ENCODE measurements around the gene DLG2.
"Not testable (repeated sequence)": the region's sequence is repeated elsewhere in the genome, so short reads cannot be mapped to it uniquely, and the experiment has no call there.

Gene DLG2

DNA sequence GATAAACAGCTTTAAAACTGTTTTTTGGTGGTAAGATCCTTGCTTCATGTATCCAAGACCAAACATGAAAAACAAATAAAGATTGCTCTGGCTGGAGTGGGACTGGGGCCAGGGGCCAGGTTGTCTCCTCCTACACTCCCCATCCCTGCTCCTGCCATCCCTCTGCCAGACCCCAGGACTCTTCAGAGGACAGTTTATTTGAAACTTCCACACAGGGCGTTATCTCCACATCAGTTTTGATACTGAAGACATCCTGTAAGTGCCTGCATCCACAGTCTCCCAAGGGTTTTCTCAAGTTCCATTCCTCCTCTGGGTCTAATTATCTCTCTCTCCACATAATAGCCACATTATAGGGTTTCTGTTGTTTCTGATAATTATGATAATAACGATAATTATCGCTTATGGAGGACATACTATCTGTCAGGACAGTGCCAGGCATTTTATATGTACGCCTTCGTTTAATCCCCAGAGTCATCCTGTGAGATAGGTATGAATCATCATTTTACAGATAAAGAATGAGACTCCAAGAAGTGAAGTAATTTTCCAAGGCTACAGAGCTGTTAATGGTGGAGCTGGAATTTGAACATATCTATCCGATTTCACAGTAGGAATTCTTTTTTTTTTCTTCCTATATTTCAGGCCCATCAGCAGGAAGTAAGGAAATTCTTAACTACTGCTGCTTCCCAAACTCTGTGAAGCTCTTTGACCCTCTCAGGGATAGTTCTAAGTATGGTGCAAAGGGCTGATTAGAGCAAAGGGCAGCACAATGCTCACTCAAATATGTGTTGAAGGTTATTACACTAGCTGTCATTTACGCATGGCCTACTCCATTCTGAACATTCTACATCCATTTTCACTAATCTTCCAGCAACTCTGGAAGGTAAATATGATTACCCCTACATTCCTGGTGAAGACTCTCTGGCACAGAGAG lies 1852.9 kb downstream of the DLG2 start:
- no peak for DNase-seq (ENCODE audit: low spot score)

DNA sequence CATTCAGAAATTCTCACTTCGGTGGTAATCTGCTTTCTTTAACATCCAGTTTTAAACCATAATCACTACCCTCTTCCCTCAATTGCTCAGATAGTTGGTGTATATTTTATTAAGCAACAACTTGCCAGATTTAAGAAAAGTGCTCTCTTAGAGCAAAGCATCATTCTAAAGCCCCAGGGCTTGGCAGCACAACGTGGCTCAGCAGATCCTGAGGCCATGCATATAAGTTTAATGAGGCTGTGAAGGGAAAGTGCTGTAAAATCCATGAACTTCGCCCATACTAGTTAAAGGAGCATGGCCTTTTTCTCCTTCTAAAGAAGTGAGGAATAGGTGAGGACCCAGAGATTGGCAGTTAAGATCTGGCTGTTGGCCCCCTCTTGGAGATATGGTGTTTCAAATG lies 1858.7 kb downstream of the DLG2 start:
- DNase-seq (ENCODE audit: low spot score), result no peak

DNA sequence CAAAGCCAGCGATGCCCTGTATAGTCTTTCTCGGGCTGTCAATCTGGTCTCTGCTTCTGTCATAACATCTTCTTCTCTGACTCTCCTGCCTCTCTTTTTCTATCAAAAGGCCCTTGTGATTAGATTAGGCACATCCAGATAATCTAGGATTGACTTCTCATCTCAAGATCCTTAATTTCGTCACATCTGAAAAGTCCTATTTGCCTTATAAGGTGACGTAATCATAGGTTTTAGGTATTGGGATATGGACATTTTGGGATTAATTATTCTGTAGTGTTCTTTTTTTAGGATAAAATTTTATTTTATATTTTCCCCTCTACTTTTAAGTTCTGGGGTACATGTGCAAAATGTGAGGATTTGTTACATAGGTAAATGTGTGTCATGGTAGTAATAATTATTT lies 1860.2 kb downstream of the DLG2 start:
- no peak for DNase-seq (ENCODE audit: low spot score)

DNA sequence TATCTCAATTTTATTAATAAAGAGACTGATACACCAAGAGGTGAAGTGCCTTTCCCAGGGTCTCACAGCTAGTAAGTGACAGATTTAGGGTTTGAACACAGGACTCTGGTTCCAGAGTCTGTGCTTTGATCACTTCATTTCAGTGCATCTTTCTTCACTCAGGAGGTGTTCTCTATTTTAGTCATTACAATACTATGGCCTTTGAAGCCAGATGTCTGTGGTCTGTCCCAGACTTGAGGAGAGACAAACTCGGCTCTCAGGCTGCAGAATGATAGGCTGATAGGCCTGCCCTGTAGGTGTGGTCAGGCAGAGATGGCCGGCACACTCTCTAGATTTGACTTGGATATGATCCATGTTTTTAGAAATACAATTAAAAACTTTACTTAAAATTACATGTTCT lies 1862.5 kb downstream of the DLG2 start:
- DNase-seq (ENCODE audit: low spot score), result no peak

GRCh38 chr11:83760932-83761331 lies 1866.2 kb downstream of the DLG2 start:
- DNase-seq (ENCODE audit: low spot score), result no peak

- DNase-seq (ENCODE audit: low spot score), result no peak
These were observed 1868.0 kb downstream of the DLG2 start for GRCh38 chr11:83759148-83759547.

DNA sequence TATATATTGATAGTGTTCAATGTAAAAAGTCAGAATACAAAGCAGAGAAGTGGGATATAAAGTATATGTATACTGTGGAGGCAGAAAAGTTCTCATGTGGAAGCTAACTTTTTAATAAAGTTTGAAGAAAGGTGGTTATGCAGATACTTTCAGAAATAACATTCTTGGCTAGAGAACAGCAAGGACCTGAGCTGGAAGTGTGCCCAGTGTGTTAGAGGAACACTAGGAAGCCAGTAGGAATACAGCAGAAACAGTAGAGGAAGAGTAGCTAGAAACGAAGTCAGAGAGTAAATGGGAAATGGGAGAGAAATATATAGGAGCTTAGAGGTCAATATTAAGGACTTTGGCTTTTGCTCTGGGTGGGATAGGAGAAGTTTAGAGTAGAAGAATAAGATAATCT lies 1876.1 kb downstream of the DLG2 start:
- no peak for DNase-seq (ENCODE audit: low spot score)

- no peak for DNase-seq (ENCODE audit: low spot score)
These were observed 1880.1 kb downstream of the DLG2 start for GRCh38 chr11:83746921-83747585.

GRCh38 chr11:83744620-83745192 lies 1882.4 kb downstream of the DLG2 start:
- no peak for DNase-seq (ENCODE audit: low spot score)

GRCh38 chr11:83736684-83737083 lies 1890.5 kb downstream of the DLG2 start:
- no peak for DNase-seq (ENCODE audit: low spot score)

DNA sequence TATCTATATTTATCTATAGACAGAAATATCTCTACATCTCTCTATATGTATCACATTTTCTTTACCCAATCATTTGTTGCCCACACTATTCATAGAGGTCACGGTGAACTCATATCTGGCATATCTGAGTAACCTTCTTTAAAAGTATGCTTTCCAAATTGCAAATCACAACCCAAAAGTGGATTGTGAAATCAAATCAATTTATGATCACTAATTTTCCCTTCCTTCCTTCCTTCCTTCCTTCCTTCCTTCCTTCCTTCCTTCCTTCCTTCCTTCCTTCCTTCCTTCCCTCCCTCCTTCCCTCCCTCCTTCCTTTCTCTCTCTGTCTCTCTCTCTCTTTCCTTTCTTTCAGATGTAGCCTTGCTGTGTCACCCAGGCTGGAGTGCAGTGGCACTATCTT lies 1893.0 kb downstream of the DLG2 start:
- no peak for DNase-seq (ENCODE audit: low spot score)

GRCh38 chr11:83731288-83731687 lies 1895.9 kb downstream of the DLG2 start:
- not testable (repeated sequence) for DNase-seq (ENCODE audit: low spot score)

GRCh38 chr11:83728281-83728680 lies 1898.9 kb downstream of the DLG2 start:
- DNase-seq (ENCODE audit: low spot score), result no peak

DNA sequence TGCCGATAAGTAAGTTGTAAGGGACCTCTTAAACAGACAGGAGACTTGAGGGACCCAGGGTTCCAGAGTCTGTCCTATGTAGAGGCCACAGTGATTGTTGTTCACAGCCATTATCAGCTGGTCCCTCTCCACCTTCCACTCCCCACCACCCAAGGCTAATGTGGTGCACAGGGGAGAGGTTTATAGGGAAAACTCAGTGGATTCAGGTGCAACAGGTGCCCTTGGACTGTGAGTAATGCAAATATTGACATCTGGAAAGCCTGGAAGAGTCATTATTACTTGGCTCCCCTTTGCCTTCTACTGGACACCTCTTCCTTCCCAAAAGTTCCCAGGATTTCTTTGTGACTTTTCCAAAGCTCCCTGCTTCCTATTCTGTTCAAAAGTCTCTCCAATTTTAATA lies 1899.9 kb downstream of the DLG2 start:
- DNase-seq (ENCODE audit: low spot score), result no peak

GRCh38 chr11:83726316-83726715 lies 1900.8 kb downstream of the DLG2 start:
- no peak for DNase-seq (ENCODE audit: low spot score)

- DNase-seq (ENCODE audit: low spot score), result no peak
These were observed 1901.4 kb downstream of the DLG2 start for GRCh38 chr11:83725728-83726127.

GRCh38 chr11:83725269-83725560 lies 1901.9 kb downstream of the DLG2 start:
- DNase-seq (ENCODE audit: low spot score), result no peak

DNA sequence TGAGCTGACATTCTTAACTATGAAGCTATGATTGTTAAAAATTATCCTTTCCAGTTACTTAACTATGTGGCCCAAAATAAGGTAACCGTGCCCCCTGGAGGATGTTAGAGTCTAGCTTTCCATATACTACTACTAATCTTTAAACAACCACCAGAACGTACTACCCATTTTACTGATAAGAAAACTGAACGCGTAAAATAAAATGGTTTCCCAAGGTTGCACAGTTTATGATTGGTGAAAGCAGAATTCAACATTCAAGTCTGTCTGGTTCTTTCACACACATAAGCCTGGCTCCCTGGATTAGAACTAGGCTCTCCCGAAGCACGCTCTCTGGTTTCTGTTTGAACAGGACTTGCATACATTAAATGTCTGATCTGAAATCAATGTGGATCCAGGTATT lies 1903.1 kb downstream of the DLG2 start:
- DNase-seq (ENCODE audit: low spot score), result no peak

DNA sequence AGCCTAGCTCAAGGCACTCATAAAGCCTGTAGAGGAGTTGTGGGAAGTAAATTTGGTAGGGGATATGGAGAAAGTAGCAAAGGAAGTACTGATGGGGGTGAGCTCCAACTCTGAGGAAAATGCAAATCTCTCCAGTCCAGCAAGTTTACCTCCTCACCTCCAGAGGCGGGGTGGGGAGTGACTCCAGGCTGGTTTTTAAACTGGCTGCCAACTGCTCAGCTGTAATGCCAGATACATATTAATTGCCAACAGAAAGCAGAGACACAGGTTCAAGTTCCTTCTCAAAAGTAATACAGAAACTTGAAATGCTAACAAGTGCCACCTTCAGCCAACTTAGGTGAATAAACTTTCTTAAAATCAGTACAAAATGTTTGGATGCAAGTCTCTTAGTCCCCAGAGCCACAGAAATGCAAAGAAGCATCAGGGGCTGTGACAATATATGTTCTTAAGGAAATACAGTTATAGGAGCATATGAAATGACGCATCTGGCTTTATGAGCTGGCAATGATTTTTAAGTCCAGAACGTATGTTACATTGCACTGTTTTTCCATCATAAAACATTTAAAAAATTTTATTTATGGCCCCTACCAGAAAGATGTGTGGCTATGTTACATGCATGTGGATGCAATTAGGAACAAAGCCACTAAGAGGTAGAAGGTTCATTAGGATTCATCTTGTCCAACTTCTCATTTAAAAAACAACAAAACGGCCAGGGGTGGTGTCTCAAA lies 1904.6 kb downstream of the DLG2 start:
- DNase-seq (ENCODE audit: low spot score), result no peak

DNA sequence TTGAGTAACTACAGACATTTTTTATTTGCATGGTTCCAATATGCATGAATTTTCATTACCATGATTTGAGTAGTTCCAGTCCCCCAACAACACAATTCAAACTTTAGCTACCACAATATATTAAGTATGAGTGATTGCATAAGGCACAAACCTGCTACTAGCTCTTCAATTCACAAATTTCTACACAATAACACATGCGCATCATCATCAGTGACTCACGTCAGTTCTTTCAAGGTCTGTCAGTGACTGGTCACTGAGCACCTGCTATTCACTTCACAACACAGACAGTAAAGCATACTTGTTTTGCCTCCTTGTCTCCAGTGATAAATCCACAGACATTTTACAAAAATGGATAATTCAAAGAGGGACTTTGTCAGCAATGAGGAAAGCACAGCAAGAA lies 1905.9 kb downstream of the DLG2 start:
- DNase-seq (ENCODE audit: low spot score), result no peak

DNA sequence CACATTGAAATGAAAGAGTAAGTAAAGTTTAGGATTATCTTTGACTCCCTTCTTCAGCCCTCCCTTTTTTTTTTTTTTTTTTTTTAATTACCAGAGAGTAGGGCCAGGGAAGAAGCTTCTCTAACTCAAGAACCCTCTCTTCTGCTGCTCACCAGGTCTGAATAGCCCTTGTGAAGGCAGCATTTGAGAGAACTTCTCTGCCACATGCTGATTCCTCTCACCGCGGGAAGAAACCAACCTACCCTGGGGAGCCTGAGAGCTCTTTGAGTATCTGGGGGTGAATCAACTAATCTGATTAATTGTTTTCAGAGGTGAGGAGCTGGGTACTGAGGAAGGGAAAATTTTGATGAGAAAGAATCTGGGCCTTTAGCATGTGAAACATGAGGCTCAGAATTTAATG lies 1906.5 kb downstream of the DLG2 start:
- DNase-seq (ENCODE audit: low spot score), result no peak

DNA sequence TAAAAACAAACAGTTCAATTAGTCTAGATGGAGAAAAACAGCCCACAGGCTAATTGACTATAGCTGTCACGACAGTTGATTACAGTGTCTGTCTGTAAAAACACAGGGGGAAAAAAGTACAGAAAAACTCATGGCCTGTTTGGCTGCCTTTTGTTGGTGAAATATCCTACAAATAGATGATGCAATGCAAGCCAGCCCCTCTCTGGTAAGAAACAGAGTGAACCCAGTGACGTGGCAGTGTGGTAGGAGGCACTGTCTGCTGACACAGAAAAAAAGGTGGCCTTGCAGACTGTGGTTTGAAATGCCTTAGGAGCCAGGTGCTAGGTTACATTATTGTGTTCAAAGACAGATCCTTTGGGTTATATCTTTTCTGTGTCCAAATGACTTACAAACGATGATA lies 1909.6 kb downstream of the DLG2 start:
- no peak for DNase-seq (ENCODE audit: low spot score)
